Sigmoid colon (tissue), 4 donors: ENCODE measurements around the gene PDGFRB.

ENCODE experiments used
- EP300 ChIP-seq, 4 donors: sonication (generic); formaldehyde crosslinking; IDR thresholded peaks; one replicate each; pipeline ENCODE4 v1.6.1; 2017; ENCODE audit warnings: antibody characterized with exemption in 4 of 4
- POLR2A ChIP-seq, 2 donors: fragments of 450-650 bp; IDR thresholded peaks; one replicate each; pipeline ENCODE4 v1.6.1; 2016; ENCODE audit warnings: antibody characterized with exemption in 2 of 2, mild to moderate bottlenecking in 2 of 2, moderate library complexity in 2 of 2
- POLR2AphosphoS5 ChIP-seq, 4 donors: sonication (generic); formaldehyde crosslinking; IDR thresholded peaks; one replicate each; pipeline ENCODE4 v1.6.1; 2017; ENCODE audit warnings: antibody characterized with exemption in 4 of 4
- TF ChIP-seq, protein P1 (sequence below), 4 experiments: fragments of 450-650 bp in 3 of 4; fragments of 200-600 bp in 1 of 4; IDR thresholded peaks; one replicate each; pipeline ENCODE4 v1.5.1; 2016 to 2019; ENCODE audit warnings: antibody characterized with exemption in 4 of 4, mild to moderate bottlenecking in 3 of 4, moderate library complexity in 2 of 4

DNA sequence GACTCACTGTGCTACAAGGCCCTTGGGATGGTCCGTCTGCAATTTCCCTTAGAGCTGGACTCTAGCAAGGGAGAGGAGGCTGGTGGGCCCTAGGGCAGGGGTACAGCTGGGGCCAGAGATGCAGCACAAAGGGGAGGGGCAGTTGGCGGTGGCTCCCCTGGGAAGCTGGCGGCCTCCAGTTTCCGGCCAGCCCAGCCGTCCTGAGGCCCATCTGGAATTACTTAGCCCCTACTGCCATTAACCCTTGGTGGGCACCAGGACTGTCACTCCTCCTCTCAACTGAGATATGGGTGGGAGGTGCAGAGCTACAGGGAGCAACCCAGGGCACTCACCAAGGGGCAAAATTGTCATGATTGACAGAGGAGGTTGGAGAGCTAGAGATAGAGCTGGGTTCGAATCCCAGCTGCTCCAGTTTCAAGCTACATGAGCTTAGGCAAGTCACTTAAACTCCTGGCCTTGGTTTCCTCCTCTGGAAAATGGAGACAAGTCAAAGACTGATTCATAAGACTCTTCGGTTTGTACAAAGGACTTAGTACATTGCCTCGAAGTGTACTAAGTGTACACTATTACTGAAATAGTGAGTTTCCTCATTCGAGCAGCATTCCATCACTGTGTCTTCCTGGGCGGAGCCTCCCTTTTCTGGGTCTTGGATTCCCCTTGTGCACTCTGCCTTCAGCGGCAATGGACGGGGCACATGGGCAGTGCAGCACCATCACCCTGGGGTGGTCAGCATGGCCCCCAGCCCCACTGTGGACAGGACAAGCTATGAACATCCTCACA is 2.7 kb upstream of the PDGFRB start:
- TF ChIP-seq EP300 (IDR thresholded peaks at IDR 0.05), result no peak
- TF ChIP-seq, protein P1, sequence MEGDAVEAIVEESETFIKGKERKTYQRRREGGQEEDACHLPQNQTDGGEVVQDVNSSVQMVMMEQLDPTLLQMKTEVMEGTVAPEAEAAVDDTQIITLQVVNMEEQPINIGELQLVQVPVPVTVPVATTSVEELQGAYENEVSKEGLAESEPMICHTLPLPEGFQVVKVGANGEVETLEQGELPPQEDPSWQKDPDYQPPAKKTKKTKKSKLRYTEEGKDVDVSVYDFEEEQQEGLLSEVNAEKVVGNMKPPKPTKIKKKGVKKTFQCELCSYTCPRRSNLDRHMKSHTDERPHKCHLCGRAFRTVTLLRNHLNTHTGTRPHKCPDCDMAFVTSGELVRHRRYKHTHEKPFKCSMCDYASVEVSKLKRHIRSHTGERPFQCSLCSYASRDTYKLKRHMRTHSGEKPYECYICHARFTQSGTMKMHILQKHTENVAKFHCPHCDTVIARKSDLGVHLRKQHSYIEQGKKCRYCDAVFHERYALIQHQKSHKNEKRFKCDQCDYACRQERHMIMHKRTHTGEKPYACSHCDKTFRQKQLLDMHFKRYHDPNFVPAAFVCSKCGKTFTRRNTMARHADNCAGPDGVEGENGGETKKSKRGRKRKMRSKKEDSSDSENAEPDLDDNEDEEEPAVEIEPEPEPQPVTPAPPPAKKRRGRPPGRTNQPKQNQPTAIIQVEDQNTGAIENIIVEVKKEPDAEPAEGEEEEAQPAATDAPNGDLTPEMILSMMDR (IDR thresholded peaks at IDR 0.05), result no peak
- TF ChIP-seq POLR2A (IDR thresholded peaks at IDR 0.05), result no peak
- no peak for TF ChIP-seq POLR2AphosphoS5 (IDR thresholded peaks at IDR 0.05)
